Adipose tissue (tissue), 3 donors: Measurements from ENCODE around the gene MEX3D. TPM values are rescaled to one million over a fixed set of nuclear protein-coding genes. Genes with fewer than 3 reads are reported as not detected.

ENCODE experiments used
- H3K27ac ChIP-seq: one replicate; pipeline ENCODE4 v1.5.1; 2013; ENCODE audit warnings: low read depth, low read length
- WGBS, 3 donors: extraction: QIAGEN DNeasy Blood & Tissue Kit; methylation state at CpG; one replicate each; pipeline ENCODE4 v1.1.7; 2013; 5-methylcytosine and 5-hydroxymethylcytosine counted together
- polyA plus RNA-seq, 3 donors: library from polyadenylated mRNA; stranded (reverse); fragments of 200-250 nt; gene quantifications; one replicate each; pipeline ENCODE4 v1.2.3, GENCODE V29; 2013
- donor health status: healthy with polysubstance abuse.
- donor health status: Bipolar disorder and iron deficiency.
- donor health status: healthy.

MEX3D gene
- polyA plus RNA-seq, 3 donors, result 5.3 to 7.7 (median 6.7) TPM

DNA sequence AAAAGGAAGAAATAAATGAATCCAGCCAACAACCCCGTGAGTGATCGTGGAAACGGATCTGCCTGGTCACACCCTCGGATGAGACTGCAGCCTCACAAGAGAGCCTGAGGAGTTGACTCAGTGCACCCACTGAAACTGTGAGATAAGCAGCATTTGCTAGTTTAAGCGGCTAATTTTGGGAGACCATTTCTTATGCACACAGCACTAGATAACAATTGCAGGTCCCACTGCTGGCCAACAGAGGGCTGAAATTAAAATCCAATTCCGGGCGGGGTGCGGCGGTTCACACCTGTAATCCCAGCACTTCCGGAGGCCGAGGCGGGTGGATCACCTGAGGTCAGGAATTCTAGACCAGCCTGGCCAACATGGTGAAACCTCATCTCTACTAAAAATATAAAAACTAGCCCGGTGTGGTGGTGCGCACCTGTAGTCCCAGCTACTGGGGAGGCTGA is 33.5 kb upstream of the MEX3D start:
- no peak overlapping the region for H3K27ac ChIP-seq
- 89 to 93% (median 93%) methylated on average over 14 of the region's 14 CpGs for WGBS, 3 donors

DNA sequence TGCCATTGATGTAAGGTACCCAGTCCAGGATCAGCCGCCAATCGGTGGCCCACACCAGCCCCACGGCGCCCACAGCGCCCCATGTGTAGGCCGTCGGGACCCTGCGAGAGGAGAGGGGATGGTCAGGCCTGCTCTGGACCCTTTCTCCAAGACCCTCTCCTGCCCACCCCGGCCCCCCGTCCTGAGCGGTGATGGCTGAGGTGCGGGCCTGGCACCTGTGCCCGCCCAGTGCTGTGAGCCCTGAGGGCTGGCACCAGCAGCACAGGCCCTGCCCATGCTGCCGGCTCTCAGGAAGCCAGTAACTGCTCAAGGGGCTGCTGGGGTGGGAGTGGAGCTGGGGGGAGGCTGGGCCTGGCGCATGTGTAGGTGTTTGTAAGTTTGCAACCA is 31.3 kb upstream of the MEX3D start:
- WGBS, 3 donors, result 93 to 96% (median 94%) methylated on average over 15 of the region's 15 CpGs
- no peak overlapping the region for H3K27ac ChIP-seq

DNA sequence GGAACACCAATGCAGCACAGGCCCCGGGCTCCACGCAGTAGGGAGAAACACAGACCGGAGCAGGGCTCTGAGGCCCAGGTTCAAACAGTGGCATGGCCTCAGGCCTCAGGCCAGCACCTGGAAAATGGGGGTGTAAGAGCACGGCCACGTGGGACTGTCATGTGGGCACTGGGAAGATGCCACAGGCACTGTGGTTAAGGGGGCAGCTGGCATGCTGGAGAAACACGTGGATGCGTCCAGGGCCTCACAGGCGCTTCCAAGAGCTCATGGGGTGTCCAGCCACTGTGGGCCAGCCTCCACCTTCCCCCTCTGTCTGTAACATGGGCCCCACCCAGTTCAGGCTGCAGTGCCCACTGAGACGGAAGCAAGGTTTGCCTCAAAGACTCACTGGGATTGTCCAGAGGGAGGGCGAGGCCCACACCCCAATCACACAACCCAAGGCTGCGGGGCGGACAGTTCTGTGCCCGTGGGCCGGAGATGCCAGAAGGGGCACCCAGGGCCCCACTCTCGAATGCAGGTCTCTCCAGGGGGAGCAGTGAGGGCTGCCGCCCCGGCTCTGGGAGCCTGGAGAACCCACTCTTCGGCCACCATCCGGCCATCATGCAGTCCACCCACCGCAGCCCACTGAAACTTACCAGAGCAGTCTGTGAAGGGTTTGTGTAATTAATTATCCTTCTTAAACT is 30.8 kb upstream of the MEX3D start:
- no peak overlapping the region for H3K27ac ChIP-seq
- WGBS, 3 donors, result 89 to 93% (median 90%) methylated on average over 20 of the region's 20 CpGs

DNA sequence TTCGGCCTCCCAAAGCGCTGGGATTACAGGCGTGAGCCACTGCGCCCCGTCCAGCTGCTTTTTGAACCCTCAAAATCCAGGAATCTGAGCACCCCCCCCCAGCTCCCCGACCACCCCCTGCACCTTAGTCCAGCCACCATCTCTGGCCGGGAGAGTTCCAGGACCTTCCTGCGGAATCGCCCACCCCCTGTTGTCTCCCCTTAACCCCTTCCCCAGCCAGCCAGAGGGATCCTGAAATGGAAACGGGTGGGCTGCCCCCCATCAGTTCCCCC is 25.3 kb upstream of the MEX3D start:
- 33 to 55% (median 47%) methylated on average over 9 to 10 of the region's 10 CpGs for WGBS, 3 donors
- H3K27ac ChIP-seq, result no peak overlapping the region

DNA sequence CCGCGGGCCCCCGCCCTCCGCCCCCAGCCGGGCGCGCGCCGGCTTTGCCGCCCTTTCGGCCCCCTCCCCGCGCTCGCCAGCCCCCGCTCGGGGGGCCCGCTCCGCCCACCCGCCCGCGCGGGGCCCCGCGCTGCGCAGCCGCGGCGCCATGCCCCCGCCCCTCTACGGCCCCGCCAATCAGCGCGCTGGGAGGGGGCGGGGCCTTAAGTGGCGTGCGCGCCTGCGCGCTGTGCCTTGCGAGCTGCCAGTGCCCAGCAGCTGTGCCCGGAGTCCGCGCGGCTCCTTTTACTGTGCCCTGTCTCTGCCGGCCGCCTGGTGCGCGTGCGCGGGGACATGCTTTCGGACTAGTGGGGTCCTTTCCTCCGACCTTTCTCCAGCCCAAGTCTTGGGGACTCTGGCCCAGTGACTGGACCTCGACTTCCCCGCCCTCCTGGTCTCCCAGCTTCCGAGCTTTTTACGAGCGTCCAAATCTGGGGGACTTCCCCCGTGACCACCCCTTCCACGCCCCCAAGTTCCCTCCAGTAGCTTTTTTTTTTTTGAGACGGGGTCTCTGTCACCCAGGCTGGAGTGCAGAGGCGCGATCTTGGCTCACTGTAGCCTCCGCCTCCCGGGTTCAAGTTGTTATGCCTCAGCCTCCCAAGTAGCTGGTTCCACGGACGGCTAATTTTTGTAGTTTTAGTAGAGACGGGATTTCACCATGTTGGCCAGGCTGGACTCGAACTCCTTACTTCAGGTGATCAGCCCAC is 24.8 kb upstream of the MEX3D start, which contains the start of gene MBD3:
Gene MBD3 (minus strand): TSS at position 111 of the 746 bp plus-strand sequence. CDS start 234 bp downstream, outside the sequence.
- 1% methylated on average over 37 to 68 of the region's 68 CpGs for WGBS, 3 donors
- H3K27ac ChIP-seq, result peak within 1 kb of the TSS; percentile 81

DNA sequence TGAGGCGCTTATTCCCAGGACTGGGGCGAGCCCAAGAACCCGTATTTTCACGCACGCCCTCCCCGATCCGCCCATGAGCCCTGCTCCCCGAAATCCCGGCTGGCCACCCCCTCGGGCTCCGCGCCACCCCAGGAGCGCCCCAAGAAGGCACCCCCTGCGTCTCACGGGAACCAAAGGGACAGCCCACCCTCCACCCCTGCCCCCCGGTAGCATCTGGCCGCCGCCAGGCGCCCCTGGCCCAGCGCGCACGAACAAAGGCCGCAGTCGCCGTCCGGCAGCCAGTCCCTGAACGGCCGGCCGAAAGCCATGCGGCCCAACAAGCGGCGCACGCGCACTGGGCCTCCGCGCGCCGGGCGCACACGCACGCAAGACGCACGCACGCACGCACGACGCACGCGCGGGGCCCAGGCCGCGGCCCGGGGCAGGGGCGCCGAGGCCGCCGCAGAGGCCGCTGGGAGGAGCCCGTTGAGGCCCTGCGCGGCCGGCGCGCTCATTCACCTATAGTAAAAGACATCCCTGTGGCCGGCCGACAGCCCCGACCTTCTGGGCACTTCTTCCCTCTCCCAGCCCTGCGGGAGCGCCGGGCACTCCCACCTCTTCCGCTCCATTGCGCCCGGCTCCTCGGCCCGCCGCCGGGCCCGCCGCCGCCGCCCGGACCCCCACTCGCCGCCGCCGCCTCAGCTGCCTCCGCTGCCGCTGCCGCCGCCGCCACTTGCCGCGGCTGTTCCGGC is 24.1 kb upstream of the MEX3D start:
- peak overlapping the region; percentile 81 for H3K27ac ChIP-seq
- WGBS, 3 donors, result 0 to 1% (median 0%) methylated on average over 64 to 94 of the region's 94 CpGs

DNA sequence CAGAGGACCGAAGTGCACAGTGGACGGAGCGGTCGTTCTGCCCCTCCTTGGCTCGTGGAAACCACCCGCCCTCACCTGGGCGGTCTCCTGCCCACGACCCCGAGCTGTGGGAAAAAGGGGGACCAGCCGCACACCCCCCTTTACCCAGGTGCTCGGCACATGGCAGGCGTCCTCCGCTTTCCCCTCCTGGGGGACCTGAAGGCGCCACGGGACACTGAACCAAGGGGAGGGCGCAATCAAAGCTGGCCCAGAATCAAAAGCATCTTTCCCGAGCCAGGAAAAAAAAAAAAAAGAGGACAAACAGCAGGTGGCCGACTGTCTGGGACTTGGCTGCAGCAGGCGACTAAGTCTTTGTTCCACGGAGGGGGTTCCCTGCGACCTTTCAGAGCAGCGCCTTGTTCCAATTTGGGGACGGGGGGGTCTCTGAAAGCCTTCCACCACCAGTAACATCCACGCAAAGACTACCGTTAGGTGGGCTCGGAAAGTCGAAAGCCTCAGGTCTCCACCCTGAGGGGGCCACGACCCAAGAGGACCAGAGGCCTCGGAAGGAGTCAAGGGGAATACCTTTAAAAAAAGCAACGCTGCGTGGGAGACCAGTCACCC is 23.4 kb upstream of the MEX3D start:
- H3K27ac ChIP-seq, result peak overlapping the region; percentile 81
- 1 to 2% (median 1%) methylated on average over 29 to 31 of the region's 31 CpGs for WGBS, 3 donors

DNA sequence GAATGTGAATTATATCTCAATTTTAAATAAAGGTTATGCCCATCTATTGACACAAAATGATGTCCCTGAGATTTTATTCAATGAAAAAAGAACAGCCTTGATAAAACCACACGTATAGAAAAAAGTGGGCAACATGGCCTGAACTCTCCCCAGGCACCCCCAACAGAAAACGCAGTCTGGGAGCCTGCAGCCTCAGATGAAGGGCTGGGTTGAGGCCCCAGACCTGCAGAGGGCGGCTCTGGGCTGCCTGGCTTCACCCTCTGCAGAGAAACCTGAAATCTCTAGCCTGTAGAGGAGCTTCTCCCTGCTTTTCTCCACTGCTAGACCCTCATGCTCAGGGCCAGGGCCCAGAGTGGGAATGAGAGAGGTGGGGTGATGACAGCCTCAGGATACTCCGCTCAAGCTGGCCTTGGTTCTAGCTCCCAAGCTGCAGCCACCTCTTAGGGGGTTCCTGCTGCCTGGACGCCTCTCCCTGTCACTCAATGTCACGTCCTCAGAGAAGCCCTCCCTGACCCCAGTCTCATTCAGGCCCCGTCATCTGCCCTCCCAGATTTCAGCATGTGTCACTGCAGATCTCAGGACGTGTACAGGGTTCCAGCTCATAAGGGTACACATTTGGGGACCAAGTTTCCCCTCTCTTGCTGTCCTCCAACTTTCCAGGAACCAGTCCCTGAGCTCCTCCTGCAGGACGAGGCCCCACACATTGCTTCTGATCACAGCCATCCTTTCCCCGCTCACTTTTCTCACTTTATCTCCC is 22.7 kb upstream of the MEX3D start:
- no peak overlapping the region for H3K27ac ChIP-seq
- 29 to 31% (median 29%) methylated on average over 10 of the region's 10 CpGs for WGBS, 3 donors

DNA sequence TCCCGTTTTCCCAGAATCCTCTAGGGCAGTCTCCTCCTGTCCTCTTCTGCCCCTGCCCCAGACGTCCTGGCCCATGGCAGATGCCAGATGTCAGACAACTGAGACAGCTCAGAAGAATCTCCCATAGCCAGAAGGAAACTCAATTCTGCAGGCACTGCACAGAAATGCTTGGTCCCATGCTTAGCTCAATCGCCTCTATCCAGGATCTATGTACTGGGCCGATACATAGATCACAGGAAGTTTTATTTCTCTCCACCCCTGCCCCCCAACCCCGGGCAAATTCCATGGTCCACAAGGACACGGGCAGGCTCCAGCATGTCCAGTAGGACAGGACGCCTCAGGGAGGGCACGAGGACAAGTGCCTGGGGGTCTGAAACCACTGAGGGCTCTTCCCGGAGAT is 19.7 kb upstream of the MEX3D start:
- H3K27ac ChIP-seq, result no peak overlapping the region
- WGBS, 3 donors, result 65 to 74% (median 71%) methylated on average over 9 of the region's 9 CpGs

DNA sequence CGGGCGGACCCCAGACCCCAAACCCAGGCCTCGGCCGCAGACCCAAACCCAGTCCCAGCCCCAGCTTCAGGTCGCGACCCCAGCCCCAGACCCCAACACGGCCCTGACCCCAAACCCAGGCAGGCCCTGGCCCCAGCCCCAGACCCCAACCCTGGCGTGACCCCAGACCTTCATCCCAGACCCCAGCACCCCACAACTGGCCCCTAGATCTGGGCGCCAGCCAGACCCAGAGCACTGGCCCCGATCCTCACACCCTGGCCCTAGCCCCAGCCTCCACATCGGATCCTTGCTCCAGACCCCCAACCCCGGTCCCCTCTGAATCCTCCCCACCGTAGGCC is 17.1 kb upstream of the MEX3D start:
- no peak overlapping the region for H3K27ac ChIP-seq
- 76 to 93% (median 93%) methylated on average over 11 to 13 of the region's 13 CpGs for WGBS, 3 donors

DNA sequence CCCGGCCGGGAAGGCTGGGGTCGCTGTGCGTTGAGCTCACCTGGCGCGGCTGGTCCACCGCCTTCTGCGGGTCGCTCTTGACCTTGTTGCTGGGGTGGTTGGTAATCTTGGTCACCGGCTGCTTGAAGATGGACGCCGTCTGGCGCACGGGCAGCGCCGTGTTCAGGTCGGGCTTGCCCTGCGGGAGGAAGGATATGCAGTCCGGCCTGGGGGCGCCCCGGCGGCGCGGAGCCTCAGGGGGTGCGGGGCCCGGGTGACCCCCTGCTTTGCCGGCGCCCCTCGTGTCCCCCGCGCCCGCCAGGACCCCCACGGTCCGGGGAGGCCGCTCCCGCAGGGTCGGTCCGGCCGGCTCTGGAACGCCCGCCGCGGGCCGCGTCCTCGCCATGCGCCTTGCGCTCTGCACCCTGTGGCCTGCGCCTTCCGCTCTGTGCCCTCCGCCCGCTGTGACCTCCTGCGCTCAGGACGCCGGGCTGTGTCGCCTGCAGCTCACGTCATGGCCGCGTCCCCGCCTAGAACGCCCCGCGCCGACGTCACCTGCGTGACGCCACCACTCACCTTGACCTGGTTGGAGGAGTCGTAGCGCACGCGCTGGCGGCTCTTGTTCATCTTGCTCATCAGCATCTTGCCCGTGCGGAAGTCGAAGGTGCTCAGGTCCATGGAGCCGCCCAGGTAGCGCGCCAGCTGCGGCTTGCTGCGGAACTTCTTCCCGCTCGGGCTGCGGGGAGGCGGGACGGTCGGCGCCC is 16.5 kb upstream of the MEX3D start:
- 88 to 91% (median 91%) methylated on average over 55 to 87 of the region's 87 CpGs for WGBS, 3 donors
- H3K27ac ChIP-seq, result no peak overlapping the region

DNA sequence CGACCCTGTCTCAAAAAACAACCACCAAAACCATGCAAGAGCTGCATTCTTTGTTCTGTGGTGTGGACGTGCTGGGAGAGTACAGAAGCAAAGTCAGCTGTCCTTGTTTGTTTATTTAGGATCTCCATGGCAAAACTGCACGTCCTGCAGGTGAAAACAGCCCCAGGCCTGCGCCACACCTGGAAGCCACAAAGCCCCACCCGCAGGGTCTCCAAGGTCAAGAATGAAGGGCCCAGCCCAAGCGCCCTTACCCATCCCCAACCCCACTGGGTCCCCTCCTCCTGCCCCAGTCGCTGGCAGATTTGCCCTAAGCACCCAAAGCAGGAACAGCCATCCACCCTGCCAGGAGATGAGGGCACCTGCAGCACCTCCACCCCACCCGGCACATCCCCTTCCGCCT is 14.1 kb upstream of the MEX3D start:
- 68 to 93% (median 88%) methylated on average over 8 to 9 of the region's 9 CpGs for WGBS, 3 donors
- H3K27ac ChIP-seq, result no peak overlapping the region

DNA sequence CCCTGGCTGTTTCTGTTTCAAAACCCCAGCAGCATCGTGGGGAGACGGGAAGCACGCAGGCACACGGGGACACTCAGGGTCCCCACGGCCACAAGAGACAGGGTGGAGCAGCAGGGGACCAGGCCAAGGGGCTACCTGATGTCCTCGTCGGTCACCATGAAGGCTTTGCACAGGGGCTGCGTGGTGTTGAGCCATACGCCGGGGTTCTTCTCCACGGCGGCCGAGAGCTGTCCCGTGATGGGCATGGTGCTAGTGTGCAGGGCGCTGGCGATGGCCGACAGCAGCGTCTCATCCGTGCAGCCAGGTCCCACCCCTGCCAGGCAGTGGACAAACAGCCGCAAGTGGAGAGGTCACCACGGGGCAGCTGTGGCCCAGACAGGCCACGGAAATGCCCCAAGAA is 12.8 kb upstream of the MEX3D start:
- WGBS, 3 donors, result 93 to 98% (median 94%) methylated on average over 22 of the region's 22 CpGs
- no peak overlapping the region for H3K27ac ChIP-seq

DNA sequence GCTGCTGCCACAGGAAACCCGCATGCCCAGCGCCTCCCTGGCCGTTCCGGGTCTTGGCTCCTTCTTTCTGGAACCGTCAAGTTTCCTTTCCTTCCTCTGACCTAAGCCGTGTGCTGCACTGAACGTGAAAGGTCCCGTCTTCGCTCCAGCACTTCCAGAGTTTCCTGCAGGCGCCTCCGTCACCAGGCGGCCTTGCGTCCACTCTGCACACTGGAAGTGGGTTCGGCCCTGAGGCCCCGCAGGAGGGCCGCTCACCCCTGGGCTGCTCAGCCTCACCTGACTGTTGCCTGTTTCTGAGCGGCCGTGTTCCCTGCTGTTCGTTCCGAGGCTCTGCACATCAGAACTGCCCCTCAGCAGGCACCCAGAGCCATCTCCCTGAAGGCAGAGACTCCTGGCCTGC is 12.3 kb upstream of the MEX3D start:
- no peak overlapping the region for H3K27ac ChIP-seq
- WGBS, 3 donors, result 88 to 92% (median 89%) methylated on average over 19 to 20 of the region's 20 CpGs

DNA sequence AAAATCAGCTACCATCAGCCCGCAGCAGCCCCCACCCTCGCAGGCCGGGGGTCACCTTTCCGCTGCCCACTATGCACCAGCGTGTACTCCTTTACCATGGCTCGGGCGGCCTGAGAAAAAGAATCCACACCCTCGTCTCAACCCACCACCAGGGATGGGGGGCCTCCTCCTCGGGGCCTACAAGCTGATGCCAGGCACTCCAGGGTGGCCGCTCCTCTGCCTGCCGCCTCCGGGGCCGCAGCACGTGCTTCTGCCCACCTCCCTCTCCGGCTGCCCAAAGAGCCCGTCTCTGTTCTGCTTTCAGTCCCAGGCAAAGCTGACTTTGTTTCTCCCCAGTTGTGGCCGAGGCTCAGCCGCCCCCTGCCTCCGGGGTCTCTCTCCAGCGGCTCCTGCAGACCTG is 11.1 kb upstream of the MEX3D start:
- WGBS, 3 donors, result 95 to 97% (median 96%) methylated on average over 16 to 20 of the region's 20 CpGs
- H3K27ac ChIP-seq, result no peak overlapping the region

DNA sequence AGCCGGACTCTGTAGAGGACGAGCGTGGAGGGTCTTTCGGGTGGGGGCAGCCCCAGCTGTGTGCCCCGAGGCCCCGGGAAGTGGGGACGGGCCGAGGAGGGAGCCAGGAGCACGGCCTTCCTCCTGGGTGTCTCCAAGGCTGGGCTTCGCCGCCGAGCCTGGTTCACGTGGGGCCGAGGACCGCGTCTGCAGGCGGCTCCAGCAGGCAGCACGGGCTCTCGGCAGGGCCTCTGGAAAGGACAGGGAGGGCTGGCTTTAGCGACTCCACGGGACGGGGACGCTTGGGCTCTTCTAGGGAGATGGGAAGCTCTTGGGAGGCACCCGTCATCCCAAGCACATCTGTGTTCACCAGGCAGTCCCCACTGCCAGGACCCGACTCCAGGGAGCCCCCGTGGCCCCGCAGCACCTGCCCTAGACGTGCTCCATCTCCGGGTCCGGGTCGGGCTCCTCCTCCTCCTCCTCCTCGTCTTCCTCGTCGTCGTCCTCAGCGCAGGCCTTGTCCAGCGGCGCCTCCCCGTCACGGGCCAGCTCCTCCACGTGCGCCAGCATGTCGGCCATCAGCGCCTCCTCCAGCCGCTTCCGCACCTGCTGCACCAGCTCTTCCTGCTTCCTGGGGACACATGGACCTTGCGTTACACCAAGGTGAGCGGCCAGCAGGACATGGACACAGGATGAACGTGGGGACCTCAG is 9.9 kb upstream of the MEX3D start:
- H3K27ac ChIP-seq, result no peak overlapping the region
- WGBS, 3 donors, result 89 to 92% (median 91%) methylated on average over 47 to 49 of the region's 49 CpGs
